Mesothelial cell of epicardium (in vitro differentiated cells): ENCODE measurements around the gene CHIC2. TPM values are rescaled to one million over a fixed set of nuclear protein-coding genes. Genes with fewer than 3 reads are reported as not detected.

Experiments used
- DNase-seq, 2 experiments: peaks; one replicate each; pipeline ENCODE4 v3.0.0; 2021; ENCODE audit warnings: low spot score in 2 of 2; ENCODE audit not compliant: unreplicated experiment in 2 of 2
- H3K27ac Mint-ChIP-seq: 2 replicates; pipeline ENCODE4 v1.8.0; 2021; ENCODE audit warnings: mixed read lengths
- H3K27me3 Mint-ChIP-seq: 2 replicates; pipeline ENCODE4 v1.8.0; 2021; ENCODE audit warnings: low read depth, mixed read lengths
- H3K36me3 Mint-ChIP-seq: 2 replicates; pipeline ENCODE4 v1.8.0; 2021; ENCODE audit warnings: mixed read lengths
- H3K4me1 Mint-ChIP-seq: 2 replicates; pipeline ENCODE4 v1.8.0; 2021; ENCODE audit warnings: mixed read lengths
- H3K4me3 Mint-ChIP-seq: 2 replicates; pipeline ENCODE4 v1.8.0; 2021; ENCODE audit warnings: mild to moderate bottlenecking, moderate library complexity, mixed read lengths
- H3K9me3 Mint-ChIP-seq: 2 replicates; pipeline ENCODE4 v1.8.0; 2021; ENCODE audit warnings: mixed read lengths
- total RNA-seq: library from RNA; stranded (reverse); gene quantifications from 3 replicates; pipeline ENCODE4 v1.2.1, GENCODE V29; 2021
- TF ChIP-seq, protein P1 (sequence below): fragments of 200-600 bp; sonication (generic); IDR thresholded peaks from one replicate; pipeline ENCODE4 v1.5.0; 2021; ENCODE audit warnings: antibody characterized with exemption; ENCODE audit not compliant: unreplicated experiment

Gene CHIC2
- total RNA-seq, 1 donor from 2014 or later, result 21.8 TPM

DNA sequence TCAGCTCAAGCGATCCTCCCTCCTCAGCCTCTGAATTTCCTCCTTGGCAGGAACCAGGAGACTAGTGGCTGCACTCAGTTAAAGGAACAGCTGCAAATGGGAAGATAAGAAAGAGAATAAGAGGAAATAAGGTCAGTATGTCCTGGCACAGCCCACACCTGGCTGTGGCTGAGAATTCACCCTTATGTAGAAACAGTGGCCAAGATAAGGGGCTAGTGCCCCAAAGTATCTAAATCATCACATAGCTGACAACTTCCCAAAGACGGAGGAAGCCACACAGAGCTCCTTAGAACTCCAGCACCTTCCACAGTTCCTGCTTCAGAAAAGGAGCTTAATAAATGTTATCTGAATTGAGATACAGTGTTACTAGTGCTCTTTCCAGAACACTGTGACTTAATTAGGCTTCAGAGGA, 2.3 kb upstream of the CHIC2 start:
- no peaks in the 10 kb centered on the region for H3K36me3 Mint-ChIP-seq
- no peak overlapping the region for H3K4me3 Mint-ChIP-seq
- H3K9me3 Mint-ChIP-seq, result no peaks in the 10 kb centered on the region
- TF ChIP-seq, protein P1, sequence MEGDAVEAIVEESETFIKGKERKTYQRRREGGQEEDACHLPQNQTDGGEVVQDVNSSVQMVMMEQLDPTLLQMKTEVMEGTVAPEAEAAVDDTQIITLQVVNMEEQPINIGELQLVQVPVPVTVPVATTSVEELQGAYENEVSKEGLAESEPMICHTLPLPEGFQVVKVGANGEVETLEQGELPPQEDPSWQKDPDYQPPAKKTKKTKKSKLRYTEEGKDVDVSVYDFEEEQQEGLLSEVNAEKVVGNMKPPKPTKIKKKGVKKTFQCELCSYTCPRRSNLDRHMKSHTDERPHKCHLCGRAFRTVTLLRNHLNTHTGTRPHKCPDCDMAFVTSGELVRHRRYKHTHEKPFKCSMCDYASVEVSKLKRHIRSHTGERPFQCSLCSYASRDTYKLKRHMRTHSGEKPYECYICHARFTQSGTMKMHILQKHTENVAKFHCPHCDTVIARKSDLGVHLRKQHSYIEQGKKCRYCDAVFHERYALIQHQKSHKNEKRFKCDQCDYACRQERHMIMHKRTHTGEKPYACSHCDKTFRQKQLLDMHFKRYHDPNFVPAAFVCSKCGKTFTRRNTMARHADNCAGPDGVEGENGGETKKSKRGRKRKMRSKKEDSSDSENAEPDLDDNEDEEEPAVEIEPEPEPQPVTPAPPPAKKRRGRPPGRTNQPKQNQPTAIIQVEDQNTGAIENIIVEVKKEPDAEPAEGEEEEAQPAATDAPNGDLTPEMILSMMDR, result no peak
- no peak for DNase-seq
- H3K27ac Mint-ChIP-seq, result peak overlapping the region; percentile 8
- H3K27me3 Mint-ChIP-seq, result no peaks in the 10 kb centered on the region
- peaks cover 26% of the 10 kb centered on the region for H3K4me1 Mint-ChIP-seq

DNA sequence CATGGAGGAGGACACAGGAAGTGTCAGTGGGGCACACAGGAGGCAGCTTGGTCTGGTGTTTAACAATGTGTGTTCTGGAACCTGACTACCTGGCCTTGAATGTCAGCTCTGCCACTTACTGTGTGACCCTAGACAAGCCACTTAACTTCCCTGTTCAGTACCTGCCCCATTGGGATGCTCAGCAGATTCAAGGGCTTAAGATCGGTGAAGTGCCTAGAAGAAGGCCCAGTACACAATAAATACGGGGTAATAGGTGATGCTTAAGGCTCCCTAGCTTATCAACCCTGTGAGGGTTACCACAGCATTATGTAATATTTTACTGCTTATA, 1.6 kb upstream of the CHIC2 start:
- H3K4me1 Mint-ChIP-seq, result peaks cover 32% of the 10 kb centered on the region
- no peaks in the 10 kb centered on the region for H3K27me3 Mint-ChIP-seq
- DNase-seq, result no peak
- no peaks in the 10 kb centered on the region for H3K36me3 Mint-ChIP-seq
- H3K27ac Mint-ChIP-seq, result no peak overlapping the region
- no peak overlapping the region for H3K4me3 Mint-ChIP-seq
- TF ChIP-seq, protein P1, result no peak
- H3K9me3 Mint-ChIP-seq, result no peaks in the 10 kb centered on the region

DNA sequence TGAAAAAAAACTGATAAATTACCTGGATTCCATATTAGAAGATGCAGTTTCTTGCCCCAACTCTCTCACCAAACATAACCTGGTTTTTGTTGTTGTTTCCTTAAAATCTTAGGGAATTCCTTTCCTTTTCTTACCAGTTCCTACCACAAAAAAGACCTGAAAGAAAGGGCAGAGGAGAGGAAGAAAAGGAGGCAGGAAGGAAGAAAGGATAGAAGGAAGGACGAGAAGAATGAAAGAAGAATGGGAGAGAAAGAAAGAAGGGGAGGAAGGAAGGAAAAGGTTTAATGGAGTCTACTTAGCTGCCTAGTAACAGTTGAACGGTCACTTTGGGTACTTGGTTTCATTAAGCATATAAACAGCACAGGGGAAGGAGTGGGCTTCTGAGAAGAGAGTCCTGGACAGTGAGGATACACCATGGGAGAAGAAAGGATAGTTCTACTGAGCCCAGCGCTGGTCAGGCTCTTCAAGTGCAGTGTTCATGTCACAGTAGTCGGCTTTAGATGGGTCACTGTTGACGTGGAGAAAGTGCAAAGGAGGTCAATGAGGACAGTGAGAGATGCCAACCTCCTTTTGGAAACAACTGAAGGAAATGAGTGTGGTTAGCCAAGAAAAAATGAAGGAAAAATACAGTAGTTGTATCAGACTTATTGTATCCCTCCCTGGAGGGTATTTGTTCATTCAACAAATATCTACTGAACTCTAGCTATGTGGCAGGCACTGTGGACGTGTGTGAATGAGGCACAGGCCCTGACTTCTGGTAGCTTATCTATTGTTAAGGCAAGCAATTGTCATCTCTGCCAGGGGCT, 1.1 kb upstream of the CHIC2 start:
- Mint-ChIP-seq H3K9me3 (no peaks in the 10 kb centered on the region), H3K4me3 (peak overlapping the region; percentile 77), H3K4me1 (peaks cover 35% of the 10 kb centered on the region), H3K36me3 (no peaks in the 10 kb centered on the region), H3K27ac (peak overlapping the region; percentile 79), H3K27me3 (no peaks in the 10 kb centered on the region)
- TF ChIP-seq, protein P1, result no peak
- no peak for DNase-seq

DNA sequence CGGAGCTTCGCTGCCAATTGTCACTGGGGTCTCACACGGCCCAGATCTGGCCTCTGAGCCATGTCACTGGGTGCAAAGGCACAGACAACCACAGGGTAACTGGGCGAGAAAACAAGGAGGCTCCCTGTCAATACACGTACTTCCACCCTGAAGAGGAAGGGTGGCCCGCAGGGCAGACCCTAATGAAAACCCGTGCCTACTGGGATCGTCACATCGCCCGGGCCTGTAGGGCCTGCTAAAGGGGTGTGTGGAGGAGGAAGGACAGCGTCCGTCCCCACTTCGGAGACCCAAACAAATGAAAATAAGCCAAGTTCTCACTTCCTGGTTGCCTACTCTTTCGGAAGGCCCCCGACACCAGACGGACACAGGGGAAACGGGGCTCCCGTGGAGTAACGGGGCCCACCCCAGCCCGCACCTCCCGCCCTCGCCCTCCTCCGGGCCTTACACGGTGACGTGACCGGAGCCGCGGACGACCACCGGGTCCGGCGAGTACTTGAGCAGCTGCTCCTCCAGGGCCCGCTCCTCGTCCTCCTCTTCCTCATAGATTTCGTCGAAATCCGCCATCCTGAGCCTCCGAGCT, 578 bp downstream of the CHIC2 start:
- H3K4me3 Mint-ChIP-seq, result peak overlapping the region; percentile 93
- peak overlapping the region; percentile 96 for H3K27ac Mint-ChIP-seq
- no peaks in the 10 kb centered on the region for H3K27me3 Mint-ChIP-seq
- H3K4me1 Mint-ChIP-seq, result peaks cover 41% of the 10 kb centered on the region
- DNase-seq, result peak in 1 of 2 experiments; percentile 23
- H3K36me3 Mint-ChIP-seq, result no peaks in the 10 kb centered on the region
- H3K9me3 Mint-ChIP-seq, result no peaks in the 10 kb centered on the region
- TF ChIP-seq, protein P1, result no peak

DNA sequence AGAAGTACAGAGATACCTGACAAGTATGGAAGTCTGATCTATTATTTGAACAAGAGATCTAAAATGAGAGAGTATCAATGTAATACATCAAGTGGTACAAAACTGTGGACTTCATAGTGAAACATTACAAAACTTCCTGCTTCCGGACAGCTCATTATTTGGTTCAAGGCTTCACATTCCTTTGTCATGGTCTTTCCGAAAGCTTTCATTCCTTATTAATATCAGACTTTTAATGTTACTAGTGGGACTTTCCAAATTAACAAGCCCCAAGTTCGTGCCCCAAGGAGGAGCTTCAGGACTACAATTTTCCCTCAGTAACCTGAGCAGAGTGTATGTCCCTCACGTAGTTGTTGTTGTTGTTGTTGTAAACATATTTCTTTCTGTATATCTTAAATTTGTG, 1.2 kb downstream of the CHIC2 start:
- Mint-ChIP-seq H3K36me3 (no peaks in the 10 kb centered on the region), H3K9me3 (no peaks in the 10 kb centered on the region), H3K4me3 (peak overlapping the region; percentile 93), H3K27me3 (no peaks in the 10 kb centered on the region), H3K4me1 (peaks cover 42% of the 10 kb centered on the region), H3K27ac (peak overlapping the region; percentile 96)
- no peak for DNase-seq
- TF ChIP-seq, protein P1, result no peak
